SKM-1 (cell line): ENCODE data around the gene CAMTA2.
"Not testable (repeated sequence)": the region's sequence is repeated elsewhere in the genome, so short reads cannot be mapped to it uniquely, and the experiment has no call there.

Experiments
- DNase-seq: peaks from one replicate; lab custom pipeline; 2025; ENCODE audit not compliant: unreplicated experiment; lab: John Stamatoyannopoulos, UW

The CAMTA2 gene, protein sequence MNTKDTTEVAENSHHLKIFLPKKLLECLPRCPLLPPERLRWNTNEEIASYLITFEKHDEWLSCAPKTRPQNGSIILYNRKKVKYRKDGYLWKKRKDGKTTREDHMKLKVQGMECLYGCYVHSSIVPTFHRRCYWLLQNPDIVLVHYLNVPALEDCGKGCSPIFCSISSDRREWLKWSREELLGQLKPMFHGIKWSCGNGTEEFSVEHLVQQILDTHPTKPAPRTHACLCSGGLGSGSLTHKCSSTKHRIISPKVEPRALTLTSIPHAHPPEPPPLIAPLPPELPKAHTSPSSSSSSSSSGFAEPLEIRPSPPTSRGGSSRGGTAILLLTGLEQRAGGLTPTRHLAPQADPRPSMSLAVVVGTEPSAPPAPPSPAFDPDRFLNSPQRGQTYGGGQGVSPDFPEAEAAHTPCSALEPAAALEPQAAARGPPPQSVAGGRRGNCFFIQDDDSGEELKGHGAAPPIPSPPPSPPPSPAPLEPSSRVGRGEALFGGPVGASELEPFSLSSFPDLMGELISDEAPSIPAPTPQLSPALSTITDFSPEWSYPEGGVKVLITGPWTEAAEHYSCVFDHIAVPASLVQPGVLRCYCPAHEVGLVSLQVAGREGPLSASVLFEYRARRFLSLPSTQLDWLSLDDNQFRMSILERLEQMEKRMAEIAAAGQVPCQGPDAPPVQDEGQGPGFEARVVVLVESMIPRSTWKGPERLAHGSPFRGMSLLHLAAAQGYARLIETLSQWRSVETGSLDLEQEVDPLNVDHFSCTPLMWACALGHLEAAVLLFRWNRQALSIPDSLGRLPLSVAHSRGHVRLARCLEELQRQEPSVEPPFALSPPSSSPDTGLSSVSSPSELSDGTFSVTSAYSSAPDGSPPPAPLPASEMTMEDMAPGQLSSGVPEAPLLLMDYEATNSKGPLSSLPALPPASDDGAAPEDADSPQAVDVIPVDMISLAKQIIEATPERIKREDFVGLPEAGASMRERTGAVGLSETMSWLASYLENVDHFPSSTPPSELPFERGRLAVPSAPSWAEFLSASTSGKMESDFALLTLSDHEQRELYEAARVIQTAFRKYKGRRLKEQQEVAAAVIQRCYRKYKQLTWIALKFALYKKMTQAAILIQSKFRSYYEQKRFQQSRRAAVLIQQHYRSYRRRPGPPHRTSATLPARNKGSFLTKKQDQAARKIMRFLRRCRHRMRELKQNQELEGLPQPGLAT

GRCh38 chr17:4986951-4987766 is at the start of gene CAMTA2:
Gene CAMTA2, minus strand, starts transcription at chr17:4987675. Its CDS starts 1,453 bp downstream, at chr17:4986222.
- DNase-seq = no peak

DNA sequence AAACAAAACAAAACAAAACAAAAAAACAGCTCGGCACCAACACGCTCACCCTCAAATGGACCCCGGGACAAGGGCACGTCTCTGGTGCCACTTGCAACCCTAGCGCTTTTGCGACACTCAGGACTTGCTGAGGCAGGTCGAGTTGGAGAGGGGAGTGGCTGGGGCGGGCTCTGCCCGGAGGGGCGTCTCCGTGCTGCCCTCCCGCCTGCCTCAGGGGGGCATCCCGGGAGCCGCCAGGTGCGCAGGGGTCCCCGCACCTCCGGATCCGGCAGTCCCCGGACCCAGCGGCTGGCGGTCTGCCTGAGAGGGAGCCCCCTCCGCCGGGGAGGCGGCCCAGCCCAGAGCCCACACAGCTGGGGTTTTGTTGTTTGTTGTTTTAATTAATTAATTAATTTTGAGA is 47.8 kb upstream of the CAMTA2 start, which contains the start of gene SLC52A1:
Gene SLC52A1 (minus strand): TSS at position 112 of the 400 bp plus-strand sequence. CDS start 820 bp downstream, outside the sequence.
- no peak for DNase-seq

DNA sequence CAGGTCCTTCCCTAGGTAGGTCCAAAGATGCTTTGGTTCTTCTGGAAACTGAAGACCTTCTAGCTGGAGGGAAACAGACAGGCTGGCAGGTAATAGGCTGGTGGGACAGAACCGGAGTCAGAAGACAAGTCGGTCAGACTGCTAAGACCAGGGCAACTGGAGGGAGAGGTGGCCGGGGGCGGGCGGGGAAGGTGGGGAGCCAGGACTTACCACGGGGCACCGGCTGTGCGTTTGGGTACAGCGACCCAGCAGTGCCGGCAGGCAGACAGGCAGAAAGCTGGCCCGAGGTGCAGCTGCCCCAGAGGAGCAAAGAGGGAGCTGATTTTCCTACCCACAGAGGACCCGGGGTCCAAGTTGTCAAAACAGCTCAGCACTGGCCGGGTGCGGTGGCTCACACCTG is 47.2 kb upstream of the CAMTA2 start:
- DNase-seq = no peak

GRCh38 chr17:5034063-5034462 is 46.6 kb upstream of the CAMTA2 start:
- no peak for DNase-seq

DNA sequence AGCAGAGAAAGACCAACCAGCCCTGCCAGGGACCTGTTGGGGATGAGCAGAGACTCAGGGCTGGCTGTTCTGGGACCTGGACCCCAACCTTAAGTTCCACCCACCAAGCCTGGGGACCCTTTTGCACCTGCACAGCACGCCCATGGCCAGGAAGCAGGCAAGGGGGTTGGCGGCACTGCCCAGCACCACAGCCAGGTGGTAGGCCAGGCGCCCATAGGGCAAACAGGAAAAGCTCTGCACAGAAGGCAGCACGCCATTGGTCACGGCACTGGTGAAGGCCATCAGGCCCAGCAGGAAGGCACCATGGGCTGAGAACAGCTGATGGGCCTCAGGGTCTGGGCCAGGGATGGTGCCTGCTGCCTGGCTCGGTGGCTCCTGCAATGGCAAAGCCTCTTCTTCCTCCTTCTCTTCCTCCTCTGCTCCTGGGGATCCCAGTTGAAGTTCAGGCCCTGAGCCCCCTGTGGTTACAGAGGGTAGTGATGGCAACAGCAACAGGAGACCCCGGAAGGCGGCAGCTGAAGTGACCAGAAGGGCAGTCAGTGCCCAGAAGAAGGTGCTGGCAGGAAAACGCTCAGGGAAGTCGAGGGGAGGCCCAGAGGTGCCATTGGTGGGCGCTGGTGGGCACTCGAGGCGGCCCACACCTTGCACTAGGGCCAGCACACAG is 46.0 kb upstream of the CAMTA2 start:
- DNase-seq = no peak

- no peak for DNase-seq
These were observed 45.4 kb upstream of the CAMTA2 start for GRCh38 chr17:5032865-5033264.

GRCh38 chr17:5031365-5032082 is 44.0 kb upstream of the CAMTA2 start:
- DNase-seq = peak; percentile 64

DNA sequence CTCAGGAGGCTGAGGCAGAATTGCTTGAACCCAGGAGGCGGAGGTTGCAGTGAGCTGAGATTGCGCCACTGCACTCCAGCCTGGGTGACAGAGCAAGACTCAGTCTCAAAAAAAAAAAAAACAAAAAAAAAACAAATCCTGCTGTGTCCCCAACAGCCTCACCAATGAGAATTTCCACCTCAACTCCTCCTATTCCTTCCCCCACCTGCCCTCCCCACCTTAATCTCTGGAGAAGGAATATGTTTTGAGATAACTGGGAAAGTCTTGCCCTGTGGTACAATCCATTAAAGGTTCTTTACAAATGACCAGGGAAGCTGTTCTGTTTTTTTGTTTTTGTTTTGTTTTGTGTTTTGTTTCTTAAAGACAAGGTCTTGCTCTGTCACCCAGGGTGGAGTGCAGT is 42.7 kb upstream of the CAMTA2 start:
- DNase-seq = not testable (repeated sequence)

- DNase-seq = no peak
These were observed 40.4 kb upstream of the CAMTA2 start for GRCh38 chr17:5027916-5028315.

DNA sequence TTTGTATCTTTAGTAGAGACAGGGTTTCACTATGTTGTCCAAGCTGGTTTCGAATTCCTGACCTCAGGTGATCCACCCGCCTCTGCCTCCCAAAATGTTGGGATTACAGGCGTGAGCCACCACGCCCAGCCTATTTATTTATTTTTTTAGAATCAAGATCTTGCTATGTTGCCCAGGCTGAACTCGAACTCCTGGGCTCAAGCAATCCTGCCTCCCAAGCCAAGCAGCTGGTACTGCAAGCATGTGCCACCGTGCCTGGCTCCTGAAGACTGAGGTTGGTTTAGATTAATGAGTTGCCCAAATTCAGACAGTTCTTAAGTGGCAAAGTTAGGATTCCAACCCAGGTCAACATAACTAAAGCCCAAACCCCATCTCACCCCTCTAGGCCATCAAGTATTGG is 39.8 kb upstream of the CAMTA2 start:
- no peak for DNase-seq

DNA sequence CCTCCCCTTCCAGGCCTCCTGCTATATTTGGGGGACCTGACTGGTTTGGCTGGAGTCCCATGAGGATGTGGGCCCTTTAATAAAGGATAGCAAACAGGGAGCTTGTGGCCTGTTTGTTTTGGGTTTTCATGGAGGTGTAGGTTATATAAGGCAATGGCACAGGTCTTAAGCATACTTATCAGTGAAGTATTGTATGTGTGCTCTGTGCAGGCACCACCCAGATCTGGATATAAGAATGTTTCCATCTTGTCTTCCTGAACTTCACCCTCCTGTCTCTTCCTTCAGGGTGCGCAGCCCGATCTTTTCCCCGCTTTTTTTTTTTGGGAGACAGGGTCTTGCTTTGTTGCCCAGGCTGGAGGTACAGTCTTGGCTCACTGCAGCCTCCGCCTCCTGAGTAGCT is 37.1 kb upstream of the CAMTA2 start:
- no peak for DNase-seq

DNA sequence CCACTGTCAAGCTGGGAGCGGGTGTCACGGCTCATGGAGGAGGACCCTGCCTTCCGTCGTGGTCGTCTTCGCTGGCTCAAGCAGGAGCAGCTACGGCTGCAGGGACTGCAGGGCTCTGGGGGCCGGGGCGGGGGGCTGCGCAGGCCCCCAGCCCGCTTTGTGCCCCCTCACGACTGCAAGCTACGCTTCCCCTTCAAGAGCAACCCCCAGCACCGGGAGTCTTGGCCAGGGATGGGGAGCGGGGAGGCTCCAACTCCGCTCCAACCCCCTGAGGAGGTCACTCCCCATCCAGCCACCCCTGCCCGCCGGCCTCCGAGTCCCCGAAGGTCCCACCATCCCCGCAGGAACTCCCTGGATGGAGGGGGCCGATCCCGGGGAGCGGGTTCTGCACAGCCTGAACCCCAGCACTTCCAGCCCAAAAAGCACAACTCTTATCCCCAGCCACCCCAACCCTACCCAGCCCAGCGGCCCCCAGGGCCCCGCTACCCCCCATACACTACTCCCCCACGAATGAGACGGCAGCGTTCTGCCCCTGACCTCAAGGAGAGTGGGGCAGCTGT is 36.2 kb upstream of the CAMTA2 start:
- no peak for DNase-seq

GRCh38 chr17:5022171-5022711 is 34.8 kb upstream of the CAMTA2 start:
- no peak for DNase-seq

GRCh38 chr17:5020502-5021023 is 33.1 kb upstream of the CAMTA2 start:
- no peak for DNase-seq

- no peak for DNase-seq
These were observed 32.0 kb upstream of the CAMTA2 start for GRCh38 chr17:5019475-5019956.

- DNase-seq = no peak
These were observed 26.9 kb upstream of the CAMTA2 start for GRCh38 chr17:5014357-5014756.

GRCh38 chr17:5011928-5012327 is 24.5 kb upstream of the CAMTA2 start:
- no peak for DNase-seq

DNA sequence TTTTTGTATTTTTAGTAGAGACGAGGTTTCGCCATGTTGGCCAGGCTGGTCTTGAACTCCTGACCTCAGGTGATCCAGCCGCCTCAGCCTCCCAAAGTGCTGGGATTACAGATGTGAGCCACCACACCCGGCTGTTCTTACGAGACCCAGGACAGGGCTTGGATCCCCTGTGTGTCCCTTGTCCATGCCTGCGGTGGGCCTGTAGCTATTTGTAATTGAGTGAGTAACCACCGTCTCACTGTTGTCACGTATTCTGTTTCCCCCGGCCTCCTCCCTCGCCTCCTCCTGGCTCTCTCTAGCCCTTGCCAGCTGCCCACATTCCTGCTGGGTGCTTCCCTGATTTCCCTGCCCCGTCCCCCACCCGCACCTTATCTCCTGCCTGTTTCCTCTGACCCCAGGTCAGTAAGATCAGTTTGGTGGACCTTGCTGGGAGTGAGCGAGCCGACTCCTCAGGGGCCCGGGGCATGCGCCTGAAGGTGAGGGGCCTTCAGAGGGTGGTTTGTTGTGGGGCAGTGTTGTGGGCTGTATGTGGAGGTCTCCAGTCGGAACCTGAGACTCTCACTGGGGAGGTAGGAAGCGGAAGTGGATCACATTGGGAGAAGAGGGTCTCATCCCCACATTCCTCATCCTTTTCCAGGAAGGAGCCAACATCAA is 15.9 kb upstream of the CAMTA2 start:
- DNase-seq = no peak
